ENCODE data around the gene CENPL.

CENPL gene

DNA sequence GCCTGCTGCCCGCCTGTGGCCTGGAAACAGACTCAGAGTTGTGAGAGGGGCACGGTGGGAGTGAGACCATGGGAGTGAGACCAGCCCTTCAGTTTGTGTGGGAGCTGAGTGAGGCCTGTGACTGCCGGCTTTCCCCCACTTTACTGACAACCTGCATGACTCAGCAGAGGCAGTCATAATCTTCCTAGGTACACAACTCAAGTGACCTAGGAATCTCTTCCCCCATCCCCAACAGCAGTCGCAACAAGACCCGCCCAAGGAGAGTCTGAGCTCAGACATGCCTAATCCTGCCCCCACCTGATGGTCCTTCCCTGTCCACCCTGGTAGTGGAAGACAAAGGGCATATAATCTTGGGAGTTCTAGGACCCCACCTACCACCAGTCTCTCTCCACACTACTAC lies 65.7 kb downstream of the CENPL start:
- no peak for DNase-seq (ENCODE audit: extremely low read depth in 1 of 2, low read depth in 1 of 2)

- no peak for DNase-seq (ENCODE audit: extremely low read depth in 1 of 2, low read depth in 1 of 2)
Observed at GRCh38 chr1:173758110-173758509, 66.6 kb downstream of the CENPL start.

GRCh38 chr1:173757666-173758065 lies 67.0 kb downstream of the CENPL start:
- DNase-seq (ENCODE audit: extremely low read depth in 1 of 2, low read depth in 1 of 2): no peak

DNA sequence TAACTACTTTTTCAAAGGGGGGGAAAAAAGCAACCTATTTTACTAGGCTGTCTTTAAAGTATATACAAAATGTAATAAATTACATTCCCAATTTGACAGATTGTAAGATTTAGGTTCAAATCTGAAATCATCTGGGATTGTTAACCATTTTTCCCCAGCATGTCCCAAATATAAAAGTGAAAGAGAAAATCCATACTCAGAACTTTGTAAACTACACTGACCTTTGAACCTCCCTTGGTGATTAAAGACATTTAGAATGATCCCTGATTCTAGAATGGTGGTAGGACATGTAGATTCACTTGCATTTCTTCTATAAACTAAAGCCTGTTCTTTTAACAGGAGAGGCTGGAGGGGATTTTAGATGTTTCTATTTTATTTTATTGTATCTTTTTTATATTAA lies 70.9 kb downstream of the CENPL start:
- DNase-seq (ENCODE audit: extremely low read depth in 1 of 2, low read depth in 1 of 2): no peak

Measured in activated CD8-positive, alpha-beta memory T cell treated with anti-CD3 and anti-CD28 coated beads for 1 hour (primary cell).